OCI-LY3 (cell line): ENCODE data around the gene PGLYRP4.

ENCODE experiments used
- H2AFZ ChIP-seq: fragments of 200-600, 300-600 bp; shearing (Covaris generic); 2 replicates; pipeline ENCODE4 v1.6.0; 2014; ENCODE audit warnings: antibody characterized with exemption, low read depth, low read length
- H3K27ac ChIP-seq: fragments of 200-600, 300-600 bp; sonication (generic); 2 replicates; pipeline ENCODE4 v1.5.1; 2014; ENCODE audit warnings: mild to moderate bottlenecking, low read length, moderate library complexity, mixed read lengths
- H3K27me3 ChIP-seq: fragments of 200-600, 300-600 bp; sonication (generic); 2 replicates; pipeline ENCODE4 v1.6.1; 2014; ENCODE audit warnings: low read depth, low read length, mixed read lengths
- H3K36me3 ChIP-seq: fragments of 200-600, 300-600 bp; sonication (generic); replicated peaks from 2 replicates; pipeline ENCODE3; 2014; ENCODE audit warnings: low read depth, low read length, mixed read lengths
- H3K4me1 ChIP-seq: fragments of 300-600, 200-600 bp; sonication (generic); 2 replicates; pipeline ENCODE4 v1.6.1; 2014; ENCODE audit warnings: low read length, mixed read lengths
- H3K4me2 ChIP-seq: fragments of 200-600, 300-600 bp; sonication (generic); 2 replicates; pipeline ENCODE4 v1.6.1; 2014; ENCODE audit warnings: low read length, mixed read lengths
- H3K4me3 ChIP-seq: fragments of 300-600, 200-600 bp; sonication (generic); 2 replicates; pipeline ENCODE4 v1.5.1; 2014; ENCODE audit warnings: antibody characterized with exemption, mild to moderate bottlenecking, low read length, moderate library complexity
- H3K79me2 ChIP-seq: fragments of 300-600, 200-600 bp; shearing (Covaris generic); 2 replicates; pipeline ENCODE4 v1.6.1; 2014; ENCODE audit warnings: mild to moderate bottlenecking, low read length, mixed read lengths
- H3K9ac ChIP-seq: fragments of 300-600, 200-600 bp; shearing (Covaris generic); 2 replicates; pipeline ENCODE4 v1.6.0; 2014; ENCODE audit warnings: mild to moderate bottlenecking, low read length, moderate library complexity
- H3K9me3 ChIP-seq: fragments of 200-600, 300-600 bp; shearing (Covaris generic); 2 replicates; pipeline ENCODE4 v1.6.1; 2014; ENCODE audit warnings: low read length, mixed read lengths; ENCODE audit not compliant: insufficient read depth
- H4K20me1 ChIP-seq: fragments of 200-600, 300-600 bp; sonication (generic); 2 replicates; pipeline ENCODE4 v1.6.1; 2016; ENCODE audit warnings: low read length, mixed read lengths; ENCODE audit not compliant: insufficient read depth
- EZH2phosphoT487 ChIP-seq: fragments of 200-600 bp; shearing (Covaris generic); IDR thresholded peaks from 2 replicates; pipeline ENCODE4 v1.6.1; 2018; ENCODE audit warnings: antibody characterized with exemption, mixed run types, low read depth
- TF ChIP-seq, protein P1 (sequence below): fragments of 200-600, 300-600 bp; sonication (generic); IDR thresholded peaks from 2 replicates; pipeline ENCODE4 v1.5.1; 2014; ENCODE audit warnings: antibody characterized with exemption, low read length, low read depth

Gene PGLYRP4, protein sequence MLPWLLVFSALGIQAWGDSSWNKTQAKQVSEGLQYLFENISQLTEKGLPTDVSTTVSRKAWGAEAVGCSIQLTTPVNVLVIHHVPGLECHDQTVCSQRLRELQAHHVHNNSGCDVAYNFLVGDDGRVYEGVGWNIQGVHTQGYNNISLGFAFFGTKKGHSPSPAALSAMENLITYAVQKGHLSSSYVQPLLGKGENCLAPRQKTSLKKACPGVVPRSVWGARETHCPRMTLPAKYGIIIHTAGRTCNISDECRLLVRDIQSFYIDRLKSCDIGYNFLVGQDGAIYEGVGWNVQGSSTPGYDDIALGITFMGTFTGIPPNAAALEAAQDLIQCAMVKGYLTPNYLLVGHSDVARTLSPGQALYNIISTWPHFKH

DNA sequence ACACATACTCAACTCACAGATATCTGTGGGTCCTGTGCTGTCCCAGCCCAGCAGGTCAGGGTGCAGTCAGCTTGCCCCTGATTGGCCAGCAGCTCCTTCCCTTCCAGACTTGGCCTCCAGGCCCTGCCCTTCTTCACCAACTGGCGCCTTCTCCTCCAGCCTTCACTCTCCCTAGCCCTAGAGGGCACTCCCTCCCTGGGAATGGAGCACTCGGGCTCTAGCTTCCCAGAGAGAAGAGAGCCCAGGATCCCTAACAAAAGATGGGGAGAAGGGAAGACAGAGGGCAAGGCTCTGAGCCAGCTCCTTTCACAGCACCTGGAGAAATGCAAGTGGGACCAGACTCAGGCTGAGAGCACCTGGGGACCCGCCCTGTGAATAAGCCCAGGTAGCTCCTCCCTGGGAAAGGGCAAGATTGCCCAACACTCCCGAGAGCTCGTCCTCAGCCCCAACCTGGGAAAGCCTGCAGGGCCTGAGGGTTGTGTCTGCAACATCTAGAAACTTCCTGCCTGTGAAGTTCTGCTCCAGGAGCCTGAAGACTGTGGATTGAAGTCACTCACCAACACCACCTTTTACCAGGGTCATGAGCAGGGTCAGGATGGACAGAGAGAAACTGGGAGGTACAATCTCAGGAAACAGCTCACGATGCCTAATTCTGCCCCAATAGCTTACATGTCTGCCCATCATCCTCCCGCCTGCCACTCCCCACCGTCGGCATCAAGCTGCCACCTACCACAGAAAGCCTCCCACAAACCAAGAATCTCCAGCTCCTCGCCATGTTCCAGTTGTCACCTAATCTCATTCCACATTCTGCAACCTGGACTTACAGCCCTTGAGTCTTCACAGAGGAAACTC is at the start of gene PGLYRP4:
Gene PGLYRP4 (minus strand): TSS at position 331 of the 852 bp plus-strand sequence. CDS start 909 bp downstream, outside the sequence.
- H3K9me3 ChIP-seq: no peaks in the 10 kb centered on the region
- TF ChIP-seq, protein P1, sequence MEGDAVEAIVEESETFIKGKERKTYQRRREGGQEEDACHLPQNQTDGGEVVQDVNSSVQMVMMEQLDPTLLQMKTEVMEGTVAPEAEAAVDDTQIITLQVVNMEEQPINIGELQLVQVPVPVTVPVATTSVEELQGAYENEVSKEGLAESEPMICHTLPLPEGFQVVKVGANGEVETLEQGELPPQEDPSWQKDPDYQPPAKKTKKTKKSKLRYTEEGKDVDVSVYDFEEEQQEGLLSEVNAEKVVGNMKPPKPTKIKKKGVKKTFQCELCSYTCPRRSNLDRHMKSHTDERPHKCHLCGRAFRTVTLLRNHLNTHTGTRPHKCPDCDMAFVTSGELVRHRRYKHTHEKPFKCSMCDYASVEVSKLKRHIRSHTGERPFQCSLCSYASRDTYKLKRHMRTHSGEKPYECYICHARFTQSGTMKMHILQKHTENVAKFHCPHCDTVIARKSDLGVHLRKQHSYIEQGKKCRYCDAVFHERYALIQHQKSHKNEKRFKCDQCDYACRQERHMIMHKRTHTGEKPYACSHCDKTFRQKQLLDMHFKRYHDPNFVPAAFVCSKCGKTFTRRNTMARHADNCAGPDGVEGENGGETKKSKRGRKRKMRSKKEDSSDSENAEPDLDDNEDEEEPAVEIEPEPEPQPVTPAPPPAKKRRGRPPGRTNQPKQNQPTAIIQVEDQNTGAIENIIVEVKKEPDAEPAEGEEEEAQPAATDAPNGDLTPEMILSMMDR: no peak
- TF ChIP-seq EZH2phosphoT487: no peak
- H2AFZ ChIP-seq: 0 out of 2 replicates have a peak within 1 kb of the TSS, but pooled peaks have one; percentile 24
- no peaks in the 10 kb centered on the region for H3K79me2 ChIP-seq
- no peaks in the 10 kb centered on the region for H3K36me3 ChIP-seq
- H3K27ac ChIP-seq: no peak within 1 kb of the TSS
- H3K4me3 ChIP-seq: peak within 1 kb of the TSS; percentile 52
- H3K4me2 ChIP-seq: peak within 1 kb of the TSS; percentile 71
- no peaks in the 10 kb centered on the region; the same call in 1 of the 2 replicates for H4K20me1 ChIP-seq
- H3K27me3 ChIP-seq: peaks cover 24% of the 10 kb centered on the region
- peaks cover 76% of the 10 kb centered on the region for H3K4me1 ChIP-seq
- peak within 1 kb of the TSS; percentile 32; the same call in 1 of the 2 replicates for H3K9ac ChIP-seq

DNA sequence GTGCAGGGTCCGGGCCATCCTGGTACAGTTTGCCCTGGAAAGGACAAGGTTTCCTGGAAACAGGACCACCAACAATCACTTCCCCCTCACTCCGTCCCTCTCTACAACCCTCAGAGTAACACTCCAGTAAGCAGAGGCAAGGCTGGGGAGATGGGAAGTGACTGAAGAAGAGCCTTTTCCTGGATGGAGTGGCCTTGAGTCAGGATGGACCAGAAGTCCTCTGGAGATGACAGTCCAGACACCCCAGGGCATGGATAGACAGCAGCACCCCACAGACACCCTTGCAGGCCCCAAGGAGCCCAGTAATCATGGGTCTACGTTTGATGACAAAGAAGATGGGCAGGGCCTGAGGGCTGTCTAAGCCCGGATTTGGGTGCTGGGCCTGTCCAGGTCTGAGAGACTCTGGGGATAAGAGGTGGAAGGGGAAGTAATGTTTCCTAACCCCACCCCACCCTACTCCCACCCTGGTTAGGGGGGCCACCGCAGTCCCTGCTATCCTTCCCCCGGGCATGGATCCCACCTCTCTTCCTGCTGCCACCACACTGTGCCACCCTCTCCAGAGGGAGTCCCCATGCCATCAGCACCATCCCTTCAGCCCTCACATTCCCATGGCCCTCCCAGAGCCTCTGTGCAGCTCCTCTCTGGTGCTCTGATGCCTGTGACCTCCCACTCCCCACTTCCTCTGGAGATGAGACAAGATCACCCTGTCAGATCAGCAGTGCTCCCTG is 49.4 kb upstream of the PGLYRP4 start:
- Histone ChIP-seq H2AFZ (no peak overlapping the region), H3K9ac (no peak overlapping the region), H3K79me2 (no peaks in the 10 kb centered on the region), H3K4me3 (no peak overlapping the region), H3K27me3 (peaks cover 77% of the 10 kb centered on the region), H3K36me3 (no peaks in the 10 kb centered on the region), H3K4me1 (no peaks in the 10 kb centered on the region), H3K9me3 (no peaks in the 10 kb centered on the region), H3K4me2 (no peak overlapping the region), H3K27ac (no peak overlapping the region), H4K20me1 (no peaks in the 10 kb centered on the region)
- TF ChIP-seq, protein P1: no peak
- TF ChIP-seq EZH2phosphoT487: no peak

DNA sequence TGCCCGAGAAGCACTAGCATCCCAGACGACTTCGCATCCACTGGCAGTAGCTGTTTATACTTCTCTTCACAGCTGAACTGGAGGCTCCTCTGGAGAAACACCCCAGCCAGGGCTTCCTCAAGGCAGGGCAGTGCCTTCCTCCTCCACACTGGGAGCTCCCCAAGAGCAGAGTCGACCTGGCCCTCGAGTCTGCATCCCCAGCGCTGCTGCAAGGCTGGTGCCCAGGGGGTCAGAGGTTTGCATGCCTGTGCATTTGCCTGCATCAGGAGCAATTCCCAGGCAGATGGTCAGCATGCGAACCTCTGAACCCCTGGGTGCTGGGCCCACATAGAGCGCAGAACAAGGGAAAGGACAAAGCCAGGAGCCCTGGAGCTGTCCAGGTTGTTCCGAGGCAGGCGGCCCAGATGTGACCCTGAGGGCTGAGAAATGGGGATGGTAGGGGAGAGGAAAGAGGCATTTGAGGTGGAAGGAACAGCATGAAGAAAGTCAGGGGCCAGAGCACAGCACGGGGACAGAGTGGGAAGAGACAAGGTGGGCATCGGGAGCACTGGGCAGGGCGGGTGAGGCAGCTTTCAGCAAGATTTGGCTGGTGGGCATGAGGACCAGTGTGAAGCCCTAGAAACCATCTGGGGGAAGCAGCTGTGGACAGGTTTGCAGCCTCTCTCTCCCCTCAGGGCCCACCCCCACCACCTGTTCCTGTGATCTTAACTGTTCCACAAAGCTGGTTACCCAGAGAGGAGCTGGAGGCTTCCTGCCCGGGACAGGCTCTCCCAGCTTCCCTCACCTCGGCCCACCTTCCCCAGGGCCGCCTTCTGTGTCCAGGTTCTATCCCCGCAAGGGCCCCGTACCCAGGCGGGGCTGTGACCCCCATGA is 48.6 kb upstream of the PGLYRP4 start:
- H3K36me3 ChIP-seq: no peaks in the 10 kb centered on the region
- H3K9ac ChIP-seq: no peak overlapping the region
- no peak overlapping the region for H2AFZ ChIP-seq
- H3K4me1 ChIP-seq: no peaks in the 10 kb centered on the region
- no peak overlapping the region for H3K4me3 ChIP-seq
- peaks cover 78% of the 10 kb centered on the region for H3K27me3 ChIP-seq
- no peaks in the 10 kb centered on the region for H4K20me1 ChIP-seq
- no peaks in the 10 kb centered on the region for H3K9me3 ChIP-seq
- H3K4me2 ChIP-seq: no peak overlapping the region
- no peaks in the 10 kb centered on the region for H3K79me2 ChIP-seq
- no peak for TF ChIP-seq EZH2phosphoT487
- TF ChIP-seq, protein P1: no peak
- H3K27ac ChIP-seq: no peak overlapping the region
